RWPE1 (cell line): Measurements from ENCODE around the gene SLC12A3.

Experiments
- CTCF ChIA-PET: fragments of 350-600 bp; sonication (Branson Sonifier 250); formaldehyde crosslinking; extraction: SDS; loops from one replicate; lab custom pipeline; 2021; lab: Yijun Ruan, JAX
- POLR2A ChIA-PET: fragments of 400-600 bp; formaldehyde crosslinking; extraction: SDS; loops from one replicate; lab custom pipeline; 2020; ENCODE audit warnings: antibody characterized with exemption; ENCODE audit not compliant: low non-redundant PET; lab: Yijun Ruan, JAX
- DNase-seq: peaks from one replicate; pipeline ENCODE4 v3.0.0; 2012; ENCODE audit warnings: low spot score
- H3K27ac ChIP-seq: fragments of 450-650 bp; 2 replicates; pipeline ENCODE4 v1.5.1; 2017
- TF ChIP-seq, protein P1 (sequence below): fragments of 450-650 bp; conservative IDR thresholded peaks from 2 replicates; pipeline ENCODE4 v1.5.1; 2017; ENCODE audit warnings: low read depth, mild to moderate bottlenecking

Gene SLC12A3

DNA sequence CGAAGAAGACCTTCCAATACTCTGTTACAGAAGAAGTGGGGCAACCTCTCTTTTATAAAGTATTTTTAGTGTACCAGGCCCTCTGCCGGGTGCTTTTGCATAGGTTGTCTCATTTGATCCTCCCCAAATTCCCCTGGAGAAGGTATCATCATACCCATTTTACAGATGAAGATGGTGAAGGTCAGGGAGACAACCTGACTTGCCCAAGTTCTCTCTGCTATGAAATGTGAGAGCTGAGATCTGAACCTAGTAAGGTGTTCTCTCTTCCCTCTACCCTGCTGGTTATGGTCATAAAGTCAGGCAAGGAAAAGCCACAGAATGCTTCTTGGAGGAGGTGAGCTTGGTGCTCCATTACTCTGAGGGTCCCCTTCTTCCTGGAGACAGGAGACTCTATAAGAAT is 38.9 kb downstream of the SLC12A3 start:
- DNase-seq, result no peak
- ChIA-PET CTCF (interaction anchor here (0.6 kb wide), 1 partner anchor 149 kb away, joined by 3 read pairs; no protein-coding TSS in a partner anchor), POLR2A (no interaction called here)
- TF ChIP-seq, protein P1, sequence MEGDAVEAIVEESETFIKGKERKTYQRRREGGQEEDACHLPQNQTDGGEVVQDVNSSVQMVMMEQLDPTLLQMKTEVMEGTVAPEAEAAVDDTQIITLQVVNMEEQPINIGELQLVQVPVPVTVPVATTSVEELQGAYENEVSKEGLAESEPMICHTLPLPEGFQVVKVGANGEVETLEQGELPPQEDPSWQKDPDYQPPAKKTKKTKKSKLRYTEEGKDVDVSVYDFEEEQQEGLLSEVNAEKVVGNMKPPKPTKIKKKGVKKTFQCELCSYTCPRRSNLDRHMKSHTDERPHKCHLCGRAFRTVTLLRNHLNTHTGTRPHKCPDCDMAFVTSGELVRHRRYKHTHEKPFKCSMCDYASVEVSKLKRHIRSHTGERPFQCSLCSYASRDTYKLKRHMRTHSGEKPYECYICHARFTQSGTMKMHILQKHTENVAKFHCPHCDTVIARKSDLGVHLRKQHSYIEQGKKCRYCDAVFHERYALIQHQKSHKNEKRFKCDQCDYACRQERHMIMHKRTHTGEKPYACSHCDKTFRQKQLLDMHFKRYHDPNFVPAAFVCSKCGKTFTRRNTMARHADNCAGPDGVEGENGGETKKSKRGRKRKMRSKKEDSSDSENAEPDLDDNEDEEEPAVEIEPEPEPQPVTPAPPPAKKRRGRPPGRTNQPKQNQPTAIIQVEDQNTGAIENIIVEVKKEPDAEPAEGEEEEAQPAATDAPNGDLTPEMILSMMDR, result no peak
- no peak overlapping the region for H3K27ac ChIP-seq

DNA sequence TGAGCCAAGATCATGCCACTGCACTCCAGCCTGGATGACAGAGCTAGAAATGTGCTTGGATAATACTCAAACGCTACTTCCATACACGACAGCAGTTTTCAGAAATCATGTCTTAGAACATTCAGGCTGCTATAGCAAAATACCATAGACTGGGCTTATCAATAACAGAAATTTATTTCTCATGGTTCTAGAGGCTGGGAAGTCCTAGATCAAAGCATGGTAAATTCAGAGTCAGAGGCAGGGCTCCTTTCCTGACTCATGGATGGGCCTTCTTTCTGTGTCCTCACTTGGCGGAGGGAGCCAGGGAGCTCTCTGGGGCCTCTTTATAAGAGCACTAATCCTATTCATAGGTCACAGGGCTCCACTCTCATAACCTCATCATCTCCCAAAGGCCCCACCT is 42.4 kb downstream of the SLC12A3 start:
- ChIA-PET CTCF (no interaction called here), POLR2A (no interaction called here)
- DNase-seq, result no peak
- TF ChIP-seq, protein P1, result no peak
- H3K27ac ChIP-seq, result no peak overlapping the region

DNA sequence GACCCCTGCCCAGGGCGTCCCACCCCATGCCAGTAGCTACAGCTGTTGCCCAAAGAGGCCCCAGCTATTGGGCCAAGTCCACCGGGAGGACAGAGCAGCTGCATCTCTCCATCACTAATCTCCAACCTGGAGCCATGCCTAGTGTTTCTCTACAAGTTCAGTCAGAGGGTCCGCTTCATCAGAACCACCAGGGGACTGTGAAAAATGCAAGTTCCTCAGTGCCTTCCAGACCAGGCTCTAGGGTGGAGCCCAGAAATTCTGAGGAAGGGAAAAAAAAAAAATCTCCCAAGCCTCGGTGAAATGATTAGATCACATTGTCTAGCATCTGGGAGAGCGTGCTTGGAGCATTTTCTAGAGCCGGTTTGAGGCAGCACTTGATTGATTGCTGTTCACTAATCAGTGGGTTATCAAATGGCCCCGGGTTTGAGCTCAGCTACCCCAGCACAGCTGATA is 44.5 kb downstream of the SLC12A3 start:
- POLR2A ChIA-PET, result no interaction called here

DNA sequence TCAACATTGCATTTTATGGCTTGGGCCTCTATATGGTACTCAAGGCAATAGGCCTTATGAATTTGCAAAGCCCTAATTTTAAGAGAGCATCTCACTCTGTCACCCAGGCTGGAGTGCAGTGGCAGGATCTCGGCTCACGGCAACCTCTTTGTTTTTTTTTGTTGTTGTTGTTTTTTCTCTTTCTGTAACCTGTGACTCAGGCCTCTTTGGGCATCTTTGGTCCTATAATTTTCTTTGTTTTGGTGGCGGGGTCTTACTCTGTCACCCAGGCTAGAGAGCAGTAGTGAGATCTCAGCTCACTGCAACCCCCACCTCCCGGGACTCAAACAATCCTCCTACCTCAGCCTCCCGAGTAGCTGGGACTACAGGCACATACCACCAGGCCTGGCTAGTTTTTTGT is 45.1 kb downstream of the SLC12A3 start:
- ChIA-PET CTCF (interaction anchor here (0.7 kb wide), 1 partner anchor 43 kb away, joined by 7 read pairs; no protein-coding TSS in a partner anchor), POLR2A (no interaction called here)
- peak overlapping the region; percentile 22; the same call in 1 of the 2 replicates for H3K27ac ChIP-seq
- TF ChIP-seq, protein P1, result no peak
- no peak for DNase-seq

More for the DNA sequence above, 44.5 kb downstream of the SLC12A3 start:
- no peak overlapping the region for H3K27ac ChIP-seq
- TF ChIP-seq, protein P1, result no peak
- no peak for DNase-seq
- CTCF ChIA-PET, result interaction anchor here (0.7 kb wide), 1 partner anchor 42 kb away, joined by 7 read pairs; no protein-coding TSS in a partner anchor

DNA sequence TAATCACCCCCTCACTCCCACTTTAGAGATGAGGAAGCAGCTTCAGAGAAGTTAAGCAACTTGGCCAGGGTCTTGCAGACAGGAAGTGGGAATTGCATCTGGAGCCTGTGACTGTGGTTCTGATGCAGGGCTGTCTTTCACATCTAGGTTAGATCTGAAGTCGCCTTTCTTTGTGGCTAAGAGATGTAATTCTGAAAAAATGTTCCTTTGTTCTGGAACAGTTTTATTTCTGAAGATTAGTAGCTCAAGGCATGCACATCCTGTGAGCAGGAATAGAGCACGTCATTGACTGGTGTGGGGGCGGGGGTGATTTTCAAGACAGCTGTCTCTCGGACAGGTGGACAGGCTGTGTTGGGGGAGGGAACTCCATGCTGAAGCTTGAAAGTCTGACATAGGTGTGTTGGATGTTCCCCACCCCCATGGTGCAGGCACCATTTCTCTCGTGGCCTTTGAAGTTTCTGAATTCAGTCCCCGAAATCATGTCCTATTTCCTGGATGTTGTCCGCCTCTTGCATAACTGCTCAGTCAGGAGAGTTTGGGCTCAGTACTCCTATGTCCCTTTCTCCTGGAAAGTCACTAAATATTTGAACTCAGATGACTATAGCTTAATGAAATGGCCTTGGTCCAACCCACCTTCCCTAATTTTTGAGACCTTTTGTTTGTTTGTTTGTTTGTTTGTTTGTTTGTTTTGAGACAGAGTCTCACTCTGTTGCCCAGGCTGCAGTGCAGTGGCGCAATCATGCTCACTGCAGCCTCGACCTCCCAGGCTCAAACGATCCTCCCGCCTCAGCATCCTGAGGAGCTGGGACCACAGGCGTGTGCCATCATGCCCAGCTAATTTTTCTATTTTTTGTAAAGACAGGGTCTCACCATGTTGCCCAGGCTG is 45.9 kb downstream of the SLC12A3 start:
- CTCF ChIA-PET, result interaction anchor here (0.6 to 0.8 kb wide), 3 partner anchors 96 to 569 kb away, joined by 3 to 4 read pairs (median 3); no protein-coding TSS in a partner anchor
- TF ChIP-seq, protein P1, result no peak
- DNase-seq, result no peak
- POLR2A ChIA-PET, result interaction anchor here (0.7 kb wide), 1 partner anchor 21 kb away, joined by 4 read pairs; no protein-coding TSS in a partner anchor
- H3K27ac ChIP-seq, result peak overlapping the region; percentile 22; the same call in 1 of the 2 replicates

DNA sequence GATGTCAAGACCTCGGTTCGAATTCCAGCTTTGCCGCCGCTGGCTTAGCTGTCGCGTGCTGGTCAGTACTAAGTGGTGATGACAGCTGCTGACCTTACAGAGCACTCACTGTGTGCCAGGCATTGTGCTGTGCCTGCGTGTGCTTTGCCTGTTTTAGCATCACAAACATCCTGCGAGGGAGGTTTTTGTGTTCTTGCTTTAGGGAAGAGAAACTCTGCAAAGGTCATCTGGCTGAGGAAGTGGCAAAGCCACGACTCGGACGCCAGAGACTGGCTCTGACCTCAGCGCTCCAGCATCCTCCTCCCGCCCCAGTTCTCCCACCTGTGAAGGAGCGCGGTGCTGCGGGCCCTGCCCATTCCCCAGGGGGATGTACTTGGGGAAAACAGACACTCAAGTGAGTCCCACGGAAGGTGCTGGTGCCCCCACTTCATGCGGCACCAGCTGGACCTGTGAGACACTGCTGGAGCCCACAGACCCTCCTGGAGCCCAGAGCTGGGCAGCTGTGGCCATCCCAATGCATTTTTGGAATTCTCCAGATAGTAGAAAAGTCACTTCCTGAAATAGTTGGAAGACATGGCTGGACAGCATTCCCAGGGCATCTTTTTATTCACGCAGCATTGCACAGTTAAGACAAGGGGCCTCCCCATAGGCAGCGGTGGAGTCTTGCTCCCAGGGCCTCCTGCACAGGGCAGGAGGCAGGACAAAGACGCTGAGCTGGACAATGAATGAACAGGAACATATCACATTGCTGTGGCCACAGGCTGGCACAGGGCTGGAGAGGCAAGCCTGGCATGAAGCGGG is 47.0 kb downstream of the SLC12A3 start:
- no peak for DNase-seq
- no peak overlapping the region for H3K27ac ChIP-seq
- TF ChIP-seq, protein P1, result no peak
- POLR2A ChIA-PET, result interaction anchor here (0.6 kb wide), 1 partner anchor 58 kb away, joined by 9 read pairs; no protein-coding TSS in a partner anchor
- CTCF ChIA-PET, result interaction anchor here (0.5 to 0.8 kb wide), 2 partner anchors 550 to 568 kb away, joined by 3 to 4 read pairs; partner anchors contain the start of gene POLR2C
